Dedifferentiated amniotic fluid mesenchymal stem cell (primary cell): Measurements from ENCODE around the gene HAUS7.
A peak's percentile ranks its signal among the peaks of the same experiment; 100 is the strongest.

Experiments
- DNase-seq: peaks from one replicate; pipeline ENCODE4 v3.0.0-alpha.2; 2016; ENCODE audit errors: extremely low spot score

The HAUS7 gene

GRCh38 chrX:153470411-153471363, at the start of gene HAUS7:
Gene HAUS7, minus strand, starts transcription at chrX:153470576. Its CDS starts 19 bp downstream, at chrX:153470557.
- peak; percentile 69 for DNase-seq

GRCh38 chrX:153519569-153520286, 49.4 kb upstream of the HAUS7 start:
- DNase-seq: no peak

- DNase-seq: no peak
Measured at GRCh38 chrX:153517946-153518834, 47.8 kb upstream of the HAUS7 start.

GRCh38 chrX:153517423-153517822, 47.0 kb upstream of the HAUS7 start, which contains the start of gene ATP2B3:
Gene ATP2B3, plus strand, starts transcription at chrX:153517642. Its CDS starts 18,606 bp downstream, at chrX:153536248.
- no peak for DNase-seq

- DNase-seq: no peak
Measured at GRCh38 chrX:153516073-153516472, 45.7 kb upstream of the HAUS7 start.

- DNase-seq: no peak
Measured at GRCh38 chrX:153515435-153515834, 45.1 kb upstream of the HAUS7 start.

- no peak for DNase-seq
Measured at GRCh38 chrX:153514259-153514658, 43.9 kb upstream of the HAUS7 start.

GRCh38 chrX:153513265-153513664, 42.9 kb upstream of the HAUS7 start:
- no peak for DNase-seq

- no peak for DNase-seq
Measured at GRCh38 chrX:153512501-153512893, 42.1 kb upstream of the HAUS7 start.

GRCh38 chrX:153511784-153512500, 41.6 kb upstream of the HAUS7 start:
- no peak for DNase-seq

GRCh38 chrX:153510383-153510782, 40.0 kb upstream of the HAUS7 start:
- no peak for DNase-seq

GRCh38 chrX:153509592-153509991, 39.2 kb upstream of the HAUS7 start:
- no peak for DNase-seq

GRCh38 chrX:153507484-153508178, 37.3 kb upstream of the HAUS7 start:
- peak; percentile 51 for DNase-seq

- DNase-seq: no peak
Measured at GRCh38 chrX:153505361-153505760, 35.0 kb upstream of the HAUS7 start.

- DNase-seq: no peak
Measured at GRCh38 chrX:153504445-153505016, 34.2 kb upstream of the HAUS7 start.

- no peak for DNase-seq
Measured at GRCh38 chrX:153502796-153503195, 32.4 kb upstream of the HAUS7 start.

- no peak for DNase-seq
Measured at GRCh38 chrX:153502131-153502530, 31.8 kb upstream of the HAUS7 start.

GRCh38 chrX:153501530-153501929, 31.2 kb upstream of the HAUS7 start:
- DNase-seq: no peak

- no peak for DNase-seq
Measured at GRCh38 chrX:153500676-153501280, 30.4 kb upstream of the HAUS7 start.

- no peak for DNase-seq
Measured at GRCh38 chrX:153499876-153500275, 29.5 kb upstream of the HAUS7 start.
